ENCODE data around the gene SCFD1.
A peak's percentile ranks its signal among the peaks of the same experiment; 100 is the strongest.
"Not testable (repeated sequence)": the region's sequence is repeated elsewhere in the genome, so short reads cannot be mapped to it uniquely, and the experiment has no call there.

Gene SCFD1

GRCh38 chr14:30610787-30611343, 11.3 kb upstream of the SCFD1 start:
- peak; percentile 31 for DNase-seq

DNA sequence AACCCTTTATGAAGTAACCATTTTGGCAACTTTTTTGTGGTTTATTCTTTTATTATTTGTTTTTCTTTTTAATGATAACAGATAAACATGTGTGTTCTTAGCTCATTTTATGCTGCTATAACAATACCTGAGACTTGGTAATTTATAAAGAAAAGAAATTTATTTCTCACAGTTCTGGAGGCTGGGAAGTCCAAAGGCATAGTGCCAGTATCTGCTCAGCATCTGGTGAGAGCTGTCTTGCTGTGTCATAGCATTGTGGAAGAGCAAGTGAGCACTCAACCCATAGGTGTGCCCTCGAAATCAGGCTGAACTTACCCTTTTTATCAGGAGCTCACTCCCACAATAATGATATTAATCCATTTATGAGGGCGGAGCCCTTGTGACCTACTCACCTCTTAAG, 8.0 kb upstream of the SCFD1 start:
- no peak for DNase-seq

DNA sequence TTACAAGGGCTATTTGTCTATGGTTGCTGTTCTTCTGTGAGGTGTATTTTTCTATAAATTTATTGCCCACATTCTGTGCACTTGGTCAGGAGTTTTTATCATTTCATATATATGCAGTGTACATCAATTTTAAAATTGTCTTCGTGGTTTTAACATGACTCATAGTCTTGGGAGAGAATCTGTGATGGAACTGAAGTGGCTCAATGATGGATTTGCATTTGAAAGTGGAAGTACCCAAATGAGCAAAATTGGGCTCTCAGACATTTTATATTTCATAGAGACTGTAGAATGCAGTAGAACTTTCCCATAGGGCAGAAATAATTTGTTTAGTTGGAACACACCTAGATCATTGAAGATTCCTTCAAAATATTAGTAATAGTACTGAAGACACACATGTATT, 1.9 kb upstream of the SCFD1 start:
- DNase-seq, result no peak

GRCh38 chr14:30621354-30621939, 672 bp upstream of the SCFD1 start:
- no peak for DNase-seq

DNA sequence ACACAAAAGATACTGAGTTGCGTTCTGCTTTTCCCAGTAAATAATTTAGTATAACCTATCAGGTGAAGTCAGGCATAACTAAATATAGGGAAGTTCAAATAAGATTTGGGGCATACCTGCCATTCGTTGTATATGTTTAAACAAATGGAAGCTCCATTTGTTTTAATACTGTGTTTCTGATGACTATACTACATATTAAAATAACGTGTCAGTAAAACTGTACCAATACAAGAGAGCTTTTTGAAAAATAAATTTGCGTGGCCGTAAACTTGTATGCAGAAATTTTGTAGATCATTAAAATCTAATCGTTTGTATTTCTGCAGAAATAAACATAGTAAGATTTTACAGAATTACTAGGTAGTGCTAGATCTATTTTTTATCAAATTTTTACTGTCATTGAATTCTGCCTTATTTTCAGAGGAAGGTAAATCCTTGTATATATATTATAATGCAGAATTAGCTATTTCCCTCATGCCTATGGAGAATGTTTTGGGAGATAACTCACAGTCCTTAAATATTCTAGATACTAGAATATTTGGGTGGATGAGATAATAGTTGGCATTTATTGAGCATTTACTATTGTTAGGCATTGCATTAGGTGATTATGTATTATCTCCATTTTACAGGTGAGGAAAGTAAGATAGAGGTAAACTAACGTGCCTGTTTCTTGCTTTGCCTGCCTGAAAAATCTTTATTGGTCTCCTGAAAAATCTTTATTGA, 1.5 kb downstream of the SCFD1 start:
- no peak for DNase-seq

GRCh38 chr14:30624132-30624423, 2.0 kb downstream of the SCFD1 start:
- no peak for DNase-seq

- no peak for DNase-seq
These were observed 3.4 kb downstream of the SCFD1 start for GRCh38 chr14:30625533-30625932.

DNA sequence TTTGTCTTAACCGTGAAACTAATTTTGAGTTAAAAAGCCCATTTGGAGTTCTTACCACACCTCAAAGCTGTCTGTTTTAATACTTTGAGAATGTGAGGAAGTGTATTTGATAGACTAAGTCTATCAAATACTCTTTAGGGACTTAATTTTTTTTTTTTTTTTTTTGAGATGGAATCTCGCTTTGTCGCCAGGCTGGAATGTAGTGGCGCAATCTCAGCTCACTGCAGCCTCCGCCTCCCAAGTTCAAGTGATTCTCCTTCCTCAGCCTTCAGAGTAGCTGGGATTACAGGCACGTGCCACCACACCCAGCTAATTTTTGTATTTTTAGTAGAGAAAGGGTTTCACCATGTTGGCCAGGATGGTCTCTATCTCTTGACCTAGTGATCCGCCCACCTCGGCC, 7.3 kb downstream of the SCFD1 start:
- DNase-seq, result not testable (repeated sequence)

DNA sequence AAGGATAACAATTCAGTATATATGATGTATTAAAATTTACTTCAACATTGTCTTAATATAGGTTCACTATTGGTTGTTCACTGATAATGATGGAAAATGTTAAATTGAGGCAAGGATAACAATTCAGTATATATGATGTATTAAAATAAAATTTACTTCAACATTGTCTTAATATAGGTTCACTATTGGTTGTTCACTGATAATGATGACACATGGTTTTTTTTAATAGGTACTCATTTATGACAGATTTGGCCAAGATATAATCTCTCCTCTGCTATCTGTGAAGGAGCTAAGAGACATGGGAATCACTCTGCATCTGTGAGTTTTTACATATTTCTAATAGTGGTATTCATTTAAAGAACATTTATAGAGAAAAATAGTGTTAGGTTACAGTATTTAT, 8.1 kb downstream of the SCFD1 start:
- no peak for DNase-seq

- DNase-seq, result no peak
These were observed 10.6 kb downstream of the SCFD1 start for GRCh38 chr14:30632730-30633129.

DNA sequence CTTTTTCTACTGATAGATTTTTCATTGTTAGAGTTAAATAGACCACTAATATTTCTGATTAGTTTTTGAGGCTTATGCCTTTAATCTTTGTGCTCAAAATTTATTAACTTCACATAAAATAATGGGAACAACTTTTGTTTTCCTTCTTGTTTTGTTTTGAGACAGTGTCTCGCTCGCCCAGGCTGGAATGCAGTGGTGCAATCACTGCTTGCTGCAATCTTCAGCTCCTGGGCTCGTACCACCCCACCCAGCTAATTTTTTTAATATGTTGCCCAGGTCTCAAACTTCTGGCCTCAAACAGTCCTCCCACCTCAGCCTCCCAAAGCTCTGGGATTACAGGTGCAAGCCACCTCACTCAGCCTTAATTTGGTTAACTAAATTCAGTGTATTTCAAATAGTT, 16.8 kb downstream of the SCFD1 start:
- DNase-seq, result no peak

GRCh38 chr14:30641207-30641606, 19.1 kb downstream of the SCFD1 start:
- DNase-seq, result no peak

- DNase-seq, result not testable (repeated sequence)
These were observed 22.3 kb downstream of the SCFD1 start for GRCh38 chr14:30644462-30644861.

DNA sequence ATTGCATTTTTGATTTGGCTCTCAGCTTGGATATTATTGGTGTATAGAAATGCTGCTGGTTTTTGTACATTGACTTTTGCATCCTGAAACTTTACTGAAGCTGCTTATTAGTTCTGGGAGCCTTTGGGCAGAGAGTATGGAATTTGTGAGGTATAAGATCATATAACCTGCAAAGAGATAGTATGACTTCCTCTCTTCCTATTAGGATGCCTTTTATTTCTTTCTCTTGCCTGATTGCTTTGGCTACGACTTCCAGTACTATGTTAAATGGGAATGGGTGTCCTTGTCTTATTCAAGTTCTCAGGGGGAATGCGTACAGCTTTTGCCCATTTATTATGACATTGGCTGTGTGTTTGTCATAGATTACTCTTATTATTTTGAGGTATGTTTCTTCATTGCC, 23.5 kb downstream of the SCFD1 start:
- DNase-seq, result no peak

GRCh38 chr14:30648471-30648870, 26.4 kb downstream of the SCFD1 start:
- DNase-seq, result no peak

- DNase-seq, result no peak
These were observed 29.8 kb downstream of the SCFD1 start for GRCh38 chr14:30651937-30652336.

GRCh38 chr14:30655124-30655523, 33.0 kb downstream of the SCFD1 start:
- DNase-seq, result no peak

DNA sequence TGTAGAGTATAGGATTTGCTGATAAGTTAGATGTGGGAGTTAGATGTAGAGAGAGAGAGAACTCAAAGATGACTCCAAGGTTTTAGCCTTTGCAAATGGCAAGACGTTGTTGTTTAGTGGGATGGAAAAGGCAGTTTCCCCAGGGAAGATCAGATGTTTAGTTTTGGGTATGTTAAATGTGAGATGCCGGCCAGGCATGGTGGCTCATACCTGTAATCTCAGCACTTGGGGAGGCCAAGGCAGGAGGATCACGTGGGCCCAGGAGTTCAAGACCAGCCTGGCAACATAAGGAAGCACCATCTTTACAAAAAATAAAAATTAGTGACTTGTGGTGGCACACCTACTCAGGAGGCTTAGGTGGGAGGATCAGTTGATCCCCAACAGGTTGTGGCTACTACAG, 33.5 kb downstream of the SCFD1 start:
- DNase-seq, result no peak

- DNase-seq, result no peak
These were observed 34.1 kb downstream of the SCFD1 start for GRCh38 chr14:30656190-30656632.

DNA sequence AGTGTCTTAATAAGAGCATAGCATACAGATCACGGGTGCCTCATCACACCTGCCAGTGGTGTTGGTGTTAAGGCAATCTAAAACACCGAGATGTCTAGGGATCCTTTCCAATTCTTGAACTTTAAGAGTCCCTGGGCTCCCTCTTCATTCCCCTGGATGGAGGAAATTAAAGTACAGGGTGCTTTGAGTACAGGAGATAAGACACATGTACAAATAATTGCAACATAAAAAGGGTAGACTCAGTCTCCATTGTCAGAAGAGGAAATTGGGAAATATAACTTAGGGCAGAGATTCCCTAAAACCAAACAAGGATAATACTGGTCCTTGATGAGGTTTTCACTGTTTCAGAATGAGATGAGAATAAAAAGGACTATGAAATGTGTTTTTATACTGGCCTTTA, 34.9 kb downstream of the SCFD1 start:
- no peak for DNase-seq

DNA sequence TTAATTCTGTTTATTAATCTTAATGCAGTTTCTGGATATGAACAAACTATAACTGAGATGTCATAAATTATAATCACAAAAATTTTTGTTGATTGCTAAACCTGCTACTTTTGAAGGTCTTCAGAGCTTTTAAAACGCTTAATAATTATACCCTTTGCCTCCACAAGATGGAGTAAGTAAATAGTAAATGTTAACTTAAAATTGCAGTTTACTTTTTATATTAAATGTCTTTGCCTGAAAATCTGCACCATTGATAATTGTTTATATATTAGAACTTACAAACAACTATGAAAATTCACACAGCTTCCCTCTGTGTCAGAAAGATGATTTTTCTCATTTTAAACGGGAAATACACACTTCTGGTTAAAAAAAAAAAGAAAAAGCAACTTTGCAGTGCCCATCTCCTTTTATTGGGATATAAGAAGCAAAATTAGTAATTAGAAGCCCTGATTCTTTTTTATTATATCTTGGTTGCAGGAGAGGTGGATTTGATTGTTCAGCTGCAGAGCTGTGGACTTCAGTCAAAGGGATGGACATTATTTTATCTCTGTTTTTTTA, 35.6 kb downstream of the SCFD1 start:
- no peak for DNase-seq

GRCh38 chr14:30658645-30659044, 36.5 kb downstream of the SCFD1 start:
- no peak for DNase-seq

- no peak for DNase-seq
These were observed 47.5 kb downstream of the SCFD1 start for GRCh38 chr14:30669594-30669993.

DNA sequence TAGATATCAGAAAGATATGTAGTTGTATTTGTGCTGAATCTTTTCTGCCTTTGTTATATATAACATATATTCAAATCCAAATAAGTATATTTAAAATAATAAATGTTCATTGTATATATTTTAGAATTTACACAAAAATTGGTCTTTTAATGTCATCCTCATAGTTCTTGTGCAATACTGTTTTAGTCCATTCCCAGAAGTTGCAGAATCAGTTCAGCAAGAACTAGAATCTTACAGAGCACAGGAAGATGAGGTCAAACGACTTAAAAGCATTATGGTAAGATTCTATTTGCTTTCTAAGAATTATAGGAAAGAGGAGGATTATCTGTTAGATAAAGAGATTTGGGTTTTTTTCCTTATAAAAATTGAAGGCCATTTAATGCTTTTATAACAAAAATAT, 51.0 kb downstream of the SCFD1 start:
- DNase-seq, result no peak
